ENCODE measurements around the gene CYP24A1. TPM values are rescaled to one million over a fixed set of nuclear protein-coding genes. Genes with fewer than 3 reads are reported as not detected.

CYP24A1 gene
- total and polyA plus RNA-seq, 4 experiments from 2014 or later: 0.59 to 3.7 (median 2.0) TPM

GRCh38 chr20:54115172-54115854 is 58.5 kb downstream of the CYP24A1 start:
- H3K27me3 Mint-ChIP-seq: peaks cover 5 to 8% of the 10 kb centered on the region in 2 donors
- no peak overlapping the region for H3K27ac Mint-ChIP-seq
- Histone ChIP-seq H3K27ac (ENCODE audit: low read depth, low read length) (no peak overlapping the region), H3K4me1 (ENCODE audit: insufficient read depth, low read length) (no peaks in the 10 kb centered on the region), H3K9me3 (ENCODE audit: control insufficient read depth in 1 of 2, low read length in 2 of 2) (no peaks in the 10 kb centered on the region), H3K27me3 (ENCODE audit: insufficient read depth, low read length) (no peaks in the 10 kb centered on the region), H3K36me3 (ENCODE audit: insufficient read depth, low read length) (no peaks in the 10 kb centered on the region), H3K4me3 (ENCODE audit: low read length in 2 of 2) (no peak overlapping the region)
- no peak overlapping the region for H3K4me3 Mint-ChIP-seq
- H3K36me3 Mint-ChIP-seq: peaks cover 0 to 2% of the 10 kb centered on the region in 2 donors
- H3K4me1 Mint-ChIP-seq: no peaks in the 10 kb centered on the region
- CTCF ChIA-PET (ENCODE audit: partially characterized antibody): interaction anchor here (0.7 to 1.2 kb wide), 2 partner anchors 8 to 17 kb away, joined by 3 read pairs; no protein-coding TSS in a partner anchor
- intact Hi-C loops (cut with micrococcal nuclease): no loop called here
- POLR2A ChIA-PET (ENCODE audit: partially characterized antibody): no interaction called here
- peaks cover 0 to 4% (median 0%) of the 10 kb centered on the region in 8 donors for H3K9me3 Mint-ChIP-seq
- DNase-seq: no peak

GRCh38 chr20:54114109-54114508 is 59.7 kb downstream of the CYP24A1 start:
- ChIA-PET POLR2A (ENCODE audit: partially characterized antibody) (no interaction called here), CTCF (ENCODE audit: partially characterized antibody) (no interaction called here)
- intact Hi-C loops (cut with micrococcal nuclease): no loop called here
- Mint-ChIP-seq H3K9me3 (peaks cover 0 to 4% (median 0%) of the 10 kb centered on the region in 8 donors), H3K4me1 (no peaks in the 10 kb centered on the region), H3K4me3 (no peak overlapping the region), H3K36me3 (peaks cover 0 to 4% of the 10 kb centered on the region in 2 donors), H3K27me3 (peaks cover 5 to 11% of the 10 kb centered on the region in 2 donors), H3K27ac (peak overlapping the region in 1 of 7 donors; percentile 14)
- DNase-seq: no peak
- no peaks in the 10 kb centered on the region for H3K36me3 ChIP-seq (ENCODE audit: insufficient read depth, low read length)
- no peak overlapping the region for H3K4me3 ChIP-seq (ENCODE audit: low read length in 2 of 2)
- no peaks in the 10 kb centered on the region for H3K27me3 ChIP-seq (ENCODE audit: insufficient read depth, low read length)
- no peak overlapping the region for H3K27ac ChIP-seq (ENCODE audit: low read depth, low read length)
- no peaks in the 10 kb centered on the region for H3K4me1 ChIP-seq (ENCODE audit: insufficient read depth, low read length)
- no peaks in the 10 kb centered on the region for H3K9me3 ChIP-seq (ENCODE audit: control insufficient read depth in 1 of 2, low read length in 2 of 2)

DNA sequence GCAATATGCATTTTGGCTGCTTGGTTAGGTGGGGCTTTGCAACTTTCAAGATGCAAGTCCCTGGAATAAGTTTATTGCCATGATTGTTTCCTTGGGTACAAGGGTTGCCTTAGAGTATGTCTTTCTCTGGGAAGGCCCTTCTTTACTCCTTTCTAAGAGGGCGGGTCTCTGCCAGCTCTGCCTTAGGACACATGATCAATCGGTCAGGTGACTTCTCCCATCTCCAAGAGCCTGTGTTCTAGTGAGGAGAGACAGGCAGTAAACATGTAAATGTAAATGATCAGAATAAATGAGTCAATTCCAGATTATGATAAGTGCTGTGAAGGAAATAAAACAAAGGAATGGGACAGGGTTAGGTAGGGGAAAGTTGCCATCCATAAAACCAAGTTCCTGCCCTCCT is 60.2 kb downstream of the CYP24A1 start:
- Histone ChIP-seq H3K9me3 (ENCODE audit: control insufficient read depth in 1 of 2, low read length in 2 of 2) (no peaks in the 10 kb centered on the region), H3K4me3 (ENCODE audit: low read length in 2 of 2) (no peak overlapping the region), H3K27ac (ENCODE audit: low read depth, low read length) (no peak overlapping the region), H3K4me1 (ENCODE audit: insufficient read depth, low read length) (no peaks in the 10 kb centered on the region), H3K36me3 (ENCODE audit: insufficient read depth, low read length) (no peaks in the 10 kb centered on the region), H3K27me3 (ENCODE audit: insufficient read depth, low read length) (no peaks in the 10 kb centered on the region)
- ChIA-PET CTCF (ENCODE audit: partially characterized antibody) (no interaction called here), POLR2A (ENCODE audit: partially characterized antibody) (no interaction called here)
- Mint-ChIP-seq H3K4me3 (no peak overlapping the region), H3K36me3 (peaks cover 0 to 4% of the 10 kb centered on the region in 2 donors), H3K9me3 (peaks cover 0 to 4% (median 0%) of the 10 kb centered on the region in 8 donors), H3K4me1 (no peaks in the 10 kb centered on the region), H3K27me3 (peaks cover 5 to 11% of the 10 kb centered on the region in 2 donors), H3K27ac (peak overlapping the region in 1 of 7 donors; percentile 14)
- no peak for DNase-seq
- intact Hi-C loops (cut with micrococcal nuclease): no loop called here

DNA sequence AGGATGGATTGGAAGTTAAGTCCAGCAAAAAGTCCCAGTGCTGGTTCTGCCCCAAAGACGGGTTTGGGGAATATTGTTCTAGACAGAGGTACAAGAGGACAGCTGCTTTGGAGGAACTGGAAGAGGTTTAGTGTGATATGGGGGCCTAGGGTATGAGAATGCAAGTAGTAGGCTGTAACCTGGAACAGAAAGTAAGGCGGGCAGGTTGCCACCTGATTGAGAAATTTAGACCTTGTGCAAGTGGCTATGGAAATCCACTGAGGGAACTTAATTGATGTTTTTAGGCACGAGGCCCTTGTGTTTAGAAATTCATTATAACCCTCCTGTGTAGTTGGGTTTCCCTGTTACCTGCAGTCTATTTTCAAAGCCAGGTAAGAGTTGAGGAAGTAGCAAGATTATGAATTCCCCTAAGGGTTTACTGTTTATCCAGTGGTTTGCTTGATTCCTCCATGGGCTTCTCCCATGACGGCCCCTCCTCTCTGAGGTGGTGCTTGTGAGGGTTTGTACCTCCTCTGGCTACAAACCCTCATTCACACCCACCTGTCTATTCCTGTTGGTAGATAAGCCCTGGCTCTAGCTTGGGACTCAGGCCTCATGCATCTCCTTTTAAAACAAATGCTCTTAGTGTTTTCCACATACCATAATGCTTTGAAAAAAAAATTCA is 61.4 kb downstream of the CYP24A1 start:
- peaks cover 0 to 4% of the 10 kb centered on the region in 2 donors for H3K36me3 Mint-ChIP-seq
- no peaks in the 10 kb centered on the region for H3K4me1 ChIP-seq (ENCODE audit: insufficient read depth, low read length)
- CTCF ChIA-PET (ENCODE audit: partially characterized antibody): interaction anchor here (1.5 kb wide), 1 partner anchor 9 kb away, joined by 8 read pairs; no protein-coding TSS in a partner anchor
- no peak overlapping the region for H3K4me3 Mint-ChIP-seq
- peaks cover 0 to 4% (median 0%) of the 10 kb centered on the region in 8 donors for H3K9me3 Mint-ChIP-seq
- no peak overlapping the region for H3K4me3 ChIP-seq (ENCODE audit: low read length in 2 of 2)
- POLR2A ChIA-PET (ENCODE audit: partially characterized antibody): no interaction called here
- DNase-seq: no peak
- peaks cover 5 to 11% of the 10 kb centered on the region in 2 donors for H3K27me3 Mint-ChIP-seq
- no peaks in the 10 kb centered on the region for H3K27me3 ChIP-seq (ENCODE audit: insufficient read depth, low read length)
- H3K36me3 ChIP-seq (ENCODE audit: insufficient read depth, low read length): no peaks in the 10 kb centered on the region
- no peaks in the 10 kb centered on the region for H3K4me1 Mint-ChIP-seq
- H3K27ac ChIP-seq (ENCODE audit: low read depth, low read length): no peak overlapping the region
- H3K27ac Mint-ChIP-seq: no peak overlapping the region
- H3K9me3 ChIP-seq (ENCODE audit: control insufficient read depth in 1 of 2, low read length in 2 of 2): no peaks in the 10 kb centered on the region
- intact Hi-C loops (cut with micrococcal nuclease): no loop called here

DNA sequence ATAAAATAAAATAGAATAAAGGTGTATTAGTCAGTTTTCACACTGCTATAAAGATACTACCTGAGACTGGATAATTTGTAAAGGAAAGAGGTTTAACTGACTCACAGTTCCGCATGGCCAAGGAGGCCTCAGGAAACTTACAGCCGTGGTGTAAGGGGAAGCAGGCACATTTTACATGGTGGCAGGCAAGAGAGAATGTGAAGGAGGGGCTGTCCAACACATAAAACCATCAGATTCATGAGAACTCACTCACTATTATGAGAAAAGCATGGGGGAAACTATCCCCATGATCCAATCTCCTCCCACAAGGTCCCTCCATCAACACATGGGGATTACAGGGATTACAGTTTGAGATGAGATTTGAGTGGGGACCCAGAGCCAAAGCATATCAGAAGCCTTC is 62.3 kb downstream of the CYP24A1 start:
- Histone ChIP-seq H3K4me1 (ENCODE audit: insufficient read depth, low read length) (no peaks in the 10 kb centered on the region), H3K36me3 (ENCODE audit: insufficient read depth, low read length) (no peaks in the 10 kb centered on the region), H3K27ac (ENCODE audit: low read depth, low read length) (no peak overlapping the region), H3K27me3 (ENCODE audit: insufficient read depth, low read length) (no peaks in the 10 kb centered on the region), H3K4me3 (ENCODE audit: low read length in 2 of 2) (no peak overlapping the region), H3K9me3 (ENCODE audit: control insufficient read depth in 1 of 2, low read length in 2 of 2) (no peaks in the 10 kb centered on the region)
- intact Hi-C loops (cut with micrococcal nuclease): no loop called here
- H3K4me3 Mint-ChIP-seq: no peak overlapping the region
- H3K9me3 Mint-ChIP-seq: peaks cover 0 to 4% (median 0%) of the 10 kb centered on the region in 8 donors
- no peak for DNase-seq
- peaks cover 5 to 11% of the 10 kb centered on the region in 2 donors for H3K27me3 Mint-ChIP-seq
- H3K36me3 Mint-ChIP-seq: peaks cover 0 to 4% of the 10 kb centered on the region in 2 donors
- ChIA-PET CTCF (ENCODE audit: partially characterized antibody) (interaction anchor here (1.5 to 2.2 kb wide), 2 partner anchors 8 to 10 kb away, joined by 8 read pairs; no protein-coding TSS in a partner anchor), POLR2A (ENCODE audit: partially characterized antibody) (no interaction called here)
- H3K4me1 Mint-ChIP-seq: no peaks in the 10 kb centered on the region
- H3K27ac Mint-ChIP-seq: no peak overlapping the region

DNA sequence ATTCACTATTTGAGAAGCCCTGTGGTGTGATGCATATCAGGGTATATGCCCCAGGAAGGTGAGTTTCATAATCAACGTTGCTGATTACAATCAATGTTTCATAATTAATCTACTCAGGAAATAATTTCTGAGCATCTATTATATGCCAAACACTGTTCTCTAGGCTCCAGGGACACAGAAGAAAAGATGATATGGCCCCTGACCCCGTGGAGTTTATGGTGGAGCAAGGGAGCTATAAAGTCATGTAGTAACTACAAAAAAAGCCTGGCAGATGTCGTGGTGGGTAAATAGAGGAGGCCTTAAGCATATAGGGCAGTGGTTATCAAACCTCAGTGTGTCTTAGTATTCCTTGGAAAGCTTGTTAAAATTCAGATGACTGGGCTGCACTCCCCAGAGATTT is 63.3 kb downstream of the CYP24A1 start:
- Histone ChIP-seq H3K27me3 (ENCODE audit: insufficient read depth, low read length) (no peaks in the 10 kb centered on the region), H3K27ac (ENCODE audit: low read depth, low read length) (no peak overlapping the region), H3K36me3 (ENCODE audit: insufficient read depth, low read length) (no peaks in the 10 kb centered on the region), H3K9me3 (ENCODE audit: control insufficient read depth in 1 of 2, low read length in 2 of 2) (no peaks in the 10 kb centered on the region), H3K4me3 (ENCODE audit: low read length in 2 of 2) (no peak overlapping the region), H3K4me1 (ENCODE audit: insufficient read depth, low read length) (no peaks in the 10 kb centered on the region)
- H3K27me3 Mint-ChIP-seq: peaks cover 5 to 11% of the 10 kb centered on the region in 2 donors
- ChIA-PET POLR2A (ENCODE audit: partially characterized antibody) (no interaction called here), CTCF (ENCODE audit: partially characterized antibody) (interaction anchor here (1.2 to 2.2 kb wide), 2 partner anchors 9 to 11 kb away, joined by 4 to 8 read pairs; no protein-coding TSS in a partner anchor)
- DNase-seq: no peak
- peaks cover 0 to 4% (median 0%) of the 10 kb centered on the region in 8 donors for H3K9me3 Mint-ChIP-seq
- intact Hi-C loops (cut with micrococcal nuclease): no loop called here
- H3K36me3 Mint-ChIP-seq: peaks cover 0 to 4% of the 10 kb centered on the region in 2 donors
- H3K27ac Mint-ChIP-seq: no peak overlapping the region
- H3K4me3 Mint-ChIP-seq: no peak overlapping the region
- no peaks in the 10 kb centered on the region for H3K4me1 Mint-ChIP-seq

GRCh38 chr20:54110041-54110440 is 63.7 kb downstream of the CYP24A1 start:
- Mint-ChIP-seq H3K36me3 (peaks cover 0 to 4% of the 10 kb centered on the region in 2 donors), H3K4me1 (no peaks in the 10 kb centered on the region), H3K4me3 (no peak overlapping the region), H3K27ac (no peak overlapping the region), H3K9me3 (peaks cover 0 to 4% (median 0%) of the 10 kb centered on the region in 8 donors), H3K27me3 (peaks cover 4 to 11% of the 10 kb centered on the region in 2 donors)
- CTCF ChIA-PET (ENCODE audit: partially characterized antibody): interaction anchor here (1.2 to 2.2 kb wide), 3 partner anchors 9 to 13 kb away, joined by 4 to 8 read pairs (median 5); no protein-coding TSS in a partner anchor
- H3K9me3 ChIP-seq (ENCODE audit: control insufficient read depth in 1 of 2, low read length in 2 of 2): no peaks in the 10 kb centered on the region
- no peak for DNase-seq
- no peaks in the 10 kb centered on the region for H3K36me3 ChIP-seq (ENCODE audit: insufficient read depth, low read length)
- no peak overlapping the region for H3K27ac ChIP-seq (ENCODE audit: low read depth, low read length)
- no peaks in the 10 kb centered on the region for H3K4me1 ChIP-seq (ENCODE audit: insufficient read depth, low read length)
- intact Hi-C loops (cut with micrococcal nuclease): no loop called here
- POLR2A ChIA-PET (ENCODE audit: partially characterized antibody): no interaction called here
- H3K4me3 ChIP-seq (ENCODE audit: low read length in 2 of 2): no peak overlapping the region
- H3K27me3 ChIP-seq (ENCODE audit: insufficient read depth, low read length): no peaks in the 10 kb centered on the region
